HG03097 (cell line): ENCODE data around the gene UBA7.
"Not testable (repeated sequence)": the region's sequence is repeated elsewhere in the genome, so short reads cannot be mapped to it uniquely, and the experiment has no call there.

Source experiments
- ATAC-seq: cut with Tn5 transposase; IDR thresholded peaks from one replicate; pipeline ENCODE4 v1.9.1; 2021; ENCODE audit not compliant: unreplicated experiment, low FRiP score

UBA7 gene

GRCh38 chr3:49787182-49787464, 26.6 kb downstream of the UBA7 start:
- ATAC-seq, result no peak

- peak; percentile 98 for ATAC-seq
These were observed 27.2 kb downstream of the UBA7 start, which contains the start of gene IP6K1 for GRCh38 chr3:49786357-49787181. IP6K1 (minus strand) TSS chr3:49786542; CDS start chr3:49748040, 38,502 bp downstream.

- ATAC-seq, result peak; percentile 37
These were observed 28.0 kb downstream of the UBA7 start for GRCh38 chr3:49785565-49786356.

- not testable (repeated sequence) for ATAC-seq
These were observed 31.5 kb downstream of the UBA7 start for GRCh38 chr3:49782277-49782676.

GRCh38 chr3:49781415-49782199, 32.1 kb downstream of the UBA7 start:
- no peak for ATAC-seq

GRCh38 chr3:49780975-49781365, 32.8 kb downstream of the UBA7 start:
- ATAC-seq, result not testable (repeated sequence)

- ATAC-seq, result no peak
These were observed 33.4 kb downstream of the UBA7 start for GRCh38 chr3:49780080-49780974.

GRCh38 chr3:49779358-49780079, 34.2 kb downstream of the UBA7 start:
- ATAC-seq, result no peak

GRCh38 chr3:49776101-49776500, 37.7 kb downstream of the UBA7 start:
- ATAC-seq, result not testable (repeated sequence)

GRCh38 chr3:49775538-49775937, 38.2 kb downstream of the UBA7 start:
- no peak for ATAC-seq

GRCh38 chr3:49772703-49773102, 41.0 kb downstream of the UBA7 start:
- ATAC-seq, result no peak

- no peak for ATAC-seq
These were observed 42.3 kb downstream of the UBA7 start for GRCh38 chr3:49771340-49771938.

GRCh38 chr3:49769926-49770325, 43.8 kb downstream of the UBA7 start:
- no peak for ATAC-seq

GRCh38 chr3:49769286-49769915, 44.4 kb downstream of the UBA7 start:
- no peak for ATAC-seq

GRCh38 chr3:49763981-49764380, 49.8 kb downstream of the UBA7 start:
- ATAC-seq, result no peak

- no peak for ATAC-seq
These were observed 52.1 kb downstream of the UBA7 start for GRCh38 chr3:49761661-49762060.

- no peak for ATAC-seq
These were observed 54.5 kb downstream of the UBA7 start for GRCh38 chr3:49759226-49759625.

- ATAC-seq, result no peak
These were observed 56.6 kb downstream of the UBA7 start for GRCh38 chr3:49757197-49757596.

- ATAC-seq, result no peak
These were observed 57.7 kb downstream of the UBA7 start for GRCh38 chr3:49756036-49756435.
